Measurements from ENCODE around the gene KCNJ2.

DNA sequence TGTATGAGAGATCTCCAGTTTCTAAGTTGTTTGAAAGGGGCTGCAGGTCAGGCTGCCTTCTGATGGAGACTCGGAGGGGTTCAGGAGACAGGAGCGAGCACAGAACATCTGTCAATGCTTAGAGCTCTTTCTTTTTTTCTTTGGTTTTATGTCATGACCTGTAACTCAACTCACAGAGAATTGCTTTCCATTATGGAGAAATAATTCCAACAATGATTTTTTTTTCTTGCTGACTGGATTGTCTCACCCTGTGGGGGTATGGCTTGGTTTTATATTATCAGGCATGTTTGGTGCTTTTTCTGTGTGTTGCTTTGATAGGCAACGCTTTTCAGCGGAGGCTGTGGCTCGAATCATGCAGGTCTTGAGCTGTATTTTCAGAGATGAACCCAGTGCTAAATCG lies 10.7 kb upstream of the KCNJ2 start:
- no peak for TF ChIP-seq POLR2A (IDR thresholded peaks at IDR 0.05)
- TF ChIP-seq, protein P1, sequence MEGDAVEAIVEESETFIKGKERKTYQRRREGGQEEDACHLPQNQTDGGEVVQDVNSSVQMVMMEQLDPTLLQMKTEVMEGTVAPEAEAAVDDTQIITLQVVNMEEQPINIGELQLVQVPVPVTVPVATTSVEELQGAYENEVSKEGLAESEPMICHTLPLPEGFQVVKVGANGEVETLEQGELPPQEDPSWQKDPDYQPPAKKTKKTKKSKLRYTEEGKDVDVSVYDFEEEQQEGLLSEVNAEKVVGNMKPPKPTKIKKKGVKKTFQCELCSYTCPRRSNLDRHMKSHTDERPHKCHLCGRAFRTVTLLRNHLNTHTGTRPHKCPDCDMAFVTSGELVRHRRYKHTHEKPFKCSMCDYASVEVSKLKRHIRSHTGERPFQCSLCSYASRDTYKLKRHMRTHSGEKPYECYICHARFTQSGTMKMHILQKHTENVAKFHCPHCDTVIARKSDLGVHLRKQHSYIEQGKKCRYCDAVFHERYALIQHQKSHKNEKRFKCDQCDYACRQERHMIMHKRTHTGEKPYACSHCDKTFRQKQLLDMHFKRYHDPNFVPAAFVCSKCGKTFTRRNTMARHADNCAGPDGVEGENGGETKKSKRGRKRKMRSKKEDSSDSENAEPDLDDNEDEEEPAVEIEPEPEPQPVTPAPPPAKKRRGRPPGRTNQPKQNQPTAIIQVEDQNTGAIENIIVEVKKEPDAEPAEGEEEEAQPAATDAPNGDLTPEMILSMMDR (IDR thresholded peaks at IDR 0.05), result no peak

Data from thyroid gland (tissue), 4 donors.